ENCODE data around the gene MTFR1L.

Gene MTFR1L

DNA sequence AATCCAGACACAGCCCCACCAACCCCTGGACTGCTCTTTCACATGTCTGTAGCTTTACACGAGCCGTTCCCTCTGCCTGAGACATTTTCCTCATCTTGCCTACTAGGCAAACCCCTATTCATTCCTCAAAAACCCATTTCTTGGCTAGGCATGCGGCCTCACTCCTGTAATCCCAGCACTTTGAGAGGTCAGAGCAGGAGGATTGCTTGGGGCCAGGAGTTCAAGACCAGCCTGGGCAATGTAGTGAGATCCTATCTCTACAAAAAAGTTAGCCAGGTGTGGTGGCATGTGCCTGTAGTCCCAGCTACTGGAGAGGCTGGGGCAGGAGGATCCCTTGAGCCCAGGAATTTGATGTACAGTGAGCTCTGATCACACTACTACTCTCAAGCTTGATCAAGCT lies 44.7 kb downstream of the MTFR1L start:
- DNase-seq = no peak

DNA sequence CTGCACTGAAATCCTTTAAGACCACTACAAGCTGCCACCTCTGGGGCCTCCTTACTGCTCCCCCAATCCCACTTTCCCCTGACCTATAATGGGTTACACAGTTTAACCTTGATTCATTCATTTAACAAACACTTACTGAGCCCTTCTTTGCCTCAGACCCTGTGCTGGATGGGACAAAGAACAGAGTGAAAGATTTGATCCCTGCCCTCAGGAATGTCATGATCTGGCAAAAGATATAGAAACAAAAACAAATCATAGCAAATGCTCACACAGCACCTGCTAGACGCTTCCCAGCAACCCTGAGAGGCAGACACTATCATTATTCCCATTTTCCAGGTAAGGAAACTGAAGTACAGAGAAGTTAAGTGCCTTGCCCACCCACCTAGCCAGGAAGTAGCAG lies 46.5 kb downstream of the MTFR1L start:
- no peak for DNase-seq

DNA sequence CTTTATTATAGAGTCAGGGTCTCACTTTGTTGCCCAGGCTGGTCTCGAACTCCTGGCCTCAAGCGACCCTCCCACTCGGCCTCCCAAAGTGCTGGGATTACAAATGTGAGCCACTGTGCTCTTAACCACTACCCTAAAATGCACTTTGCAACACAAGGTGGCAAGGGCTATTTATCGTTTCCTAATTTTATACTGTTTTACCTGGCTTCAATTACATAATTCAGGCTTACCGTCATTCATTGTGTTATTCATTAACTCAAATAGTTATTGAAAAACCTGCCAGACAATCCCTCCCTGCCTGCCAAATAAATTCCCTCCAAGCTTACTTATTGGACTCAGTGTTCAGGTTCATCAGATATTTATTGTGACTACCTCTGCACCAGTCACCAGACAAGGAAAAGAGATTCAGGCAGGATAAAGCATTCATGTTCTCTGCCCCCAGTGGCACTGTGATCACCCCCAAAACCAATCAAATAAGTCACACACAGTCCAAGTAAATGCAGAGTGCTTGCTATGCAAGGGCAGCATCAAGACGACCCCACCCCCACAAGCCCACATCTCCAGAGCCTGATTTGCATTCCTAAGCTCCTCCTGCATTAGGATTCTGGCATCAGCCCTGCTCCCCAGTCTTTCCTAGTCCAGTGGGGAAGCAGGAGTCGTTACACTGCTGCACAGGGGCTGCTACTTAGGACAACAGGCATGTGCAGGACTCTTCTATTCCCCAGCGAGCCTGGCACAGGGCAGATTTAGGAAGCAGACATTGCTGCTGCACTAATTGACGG lies 47.6 kb downstream of the MTFR1L start:
- DNase-seq = no peak

DNA sequence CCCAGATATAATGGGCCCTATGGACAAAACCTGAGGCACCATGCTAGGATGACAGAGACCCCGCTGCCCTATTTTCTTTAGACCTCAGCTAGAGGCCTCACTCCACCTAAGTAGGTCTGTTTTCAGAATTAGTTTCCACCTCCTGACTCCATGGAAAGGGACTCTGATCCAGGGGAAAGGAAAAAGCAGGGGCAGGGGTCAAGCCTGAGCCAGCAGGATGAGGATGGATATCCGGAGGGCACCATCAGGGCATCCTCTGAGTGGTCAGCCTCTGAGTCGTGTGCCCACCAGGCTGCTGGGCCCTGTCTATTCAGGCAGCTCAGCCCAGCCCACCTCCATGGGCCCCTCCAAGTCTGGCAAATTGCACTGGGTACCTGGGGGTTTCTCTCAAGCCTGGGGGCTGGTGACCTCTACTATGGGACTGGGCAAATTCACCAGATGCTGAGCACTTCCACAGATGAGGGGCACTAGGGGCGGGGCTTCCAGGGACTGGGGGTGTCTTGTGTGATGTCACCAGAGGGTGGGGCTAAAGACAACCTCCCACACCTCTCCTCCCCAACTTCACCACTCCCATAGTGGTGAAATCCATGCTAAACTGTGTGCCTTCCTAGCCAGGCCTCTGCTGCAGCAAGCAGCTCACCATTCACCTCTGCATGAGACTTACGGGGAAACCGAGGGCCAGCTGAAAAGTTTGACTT lies 50.3 kb downstream of the MTFR1L start:
- no peak for DNase-seq

DNA sequence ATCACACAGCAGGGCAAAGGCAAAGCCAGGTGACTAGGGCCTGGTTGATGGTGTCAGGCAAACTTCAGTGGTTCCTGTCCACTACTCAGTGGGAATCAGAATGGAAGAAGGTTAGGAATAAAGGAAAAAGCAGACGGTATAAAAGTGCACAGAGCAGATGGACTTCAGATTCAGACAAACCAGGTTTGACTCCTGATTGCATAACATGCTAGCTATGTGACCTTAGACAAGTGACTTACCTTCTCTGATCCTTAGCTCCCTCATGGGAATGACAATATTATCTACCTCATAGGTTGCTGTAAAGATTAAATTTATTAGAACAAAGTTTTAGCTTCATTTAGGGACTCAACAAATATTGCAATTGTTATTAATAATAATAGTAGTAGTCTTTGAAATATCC lies 50.9 kb downstream of the MTFR1L start:
- no peak for DNase-seq

DNA sequence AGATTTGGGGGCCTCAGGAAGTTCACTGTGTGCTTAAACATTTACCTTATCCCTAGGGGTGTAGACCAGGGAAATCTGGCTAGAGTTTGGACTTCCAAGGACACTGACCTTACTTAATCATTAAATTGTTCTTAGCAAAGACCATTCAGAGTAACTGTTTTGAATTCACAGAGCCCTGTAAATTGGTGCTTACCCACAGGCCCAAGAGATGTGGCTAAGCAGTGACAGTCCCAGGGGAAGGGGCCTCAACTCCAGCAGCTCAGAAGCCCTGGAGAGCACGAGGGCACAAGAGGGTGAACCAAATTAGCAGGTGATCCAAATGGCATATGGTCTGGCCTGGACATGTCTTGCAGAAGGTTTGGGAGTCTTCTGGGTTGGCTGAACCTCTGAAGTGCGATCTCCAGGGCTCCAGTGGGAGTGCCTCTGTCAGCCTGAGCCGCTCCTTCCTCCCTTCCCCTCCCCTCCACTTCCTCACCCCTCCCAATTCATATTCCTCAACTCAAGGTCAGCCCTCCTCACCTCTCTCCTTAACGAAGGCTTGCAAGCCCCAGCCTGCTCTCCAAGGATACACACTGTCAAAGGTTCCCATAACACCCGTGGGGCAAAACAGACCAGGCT lies 51.4 kb downstream of the MTFR1L start:
- no peak for DNase-seq

DNA sequence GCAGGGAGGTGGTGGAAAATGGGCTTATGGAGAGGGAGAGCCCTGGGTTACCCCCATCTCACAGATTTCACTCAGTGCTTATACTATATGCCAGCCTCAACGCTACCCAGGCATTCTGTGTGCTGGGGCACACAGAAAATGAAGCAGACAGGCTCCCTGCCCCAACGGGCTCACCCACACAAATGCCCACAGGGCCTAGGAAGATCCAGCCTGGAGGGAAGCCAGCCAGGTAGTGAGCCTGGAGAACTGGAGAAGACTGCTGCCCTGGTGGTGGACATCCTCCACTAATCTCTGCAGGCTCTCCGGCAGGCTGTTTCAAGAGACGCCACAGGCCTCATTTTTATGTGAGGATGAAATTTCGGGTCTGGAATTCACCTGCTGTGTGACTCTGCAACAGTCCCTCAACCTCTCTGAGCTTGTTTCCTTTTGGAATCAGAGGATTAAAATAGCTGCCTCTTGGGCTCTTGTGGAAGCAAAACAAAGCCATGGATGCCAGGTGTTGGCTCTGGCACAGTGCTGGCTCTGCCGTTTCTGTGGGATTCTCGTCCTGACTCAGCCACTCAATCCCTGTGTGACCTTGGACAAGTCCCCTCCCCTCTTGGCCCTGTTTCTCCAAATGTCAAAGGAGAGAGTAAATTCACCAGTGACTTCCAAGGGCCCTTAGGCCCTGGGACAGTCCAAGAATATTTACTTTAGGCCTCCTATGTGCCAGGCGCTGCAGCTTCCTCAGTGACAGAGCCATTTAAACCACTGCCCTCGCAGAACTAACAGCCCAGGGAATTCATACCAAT lies 52.1 kb downstream of the MTFR1L start:
- DNase-seq = no peak

DNA sequence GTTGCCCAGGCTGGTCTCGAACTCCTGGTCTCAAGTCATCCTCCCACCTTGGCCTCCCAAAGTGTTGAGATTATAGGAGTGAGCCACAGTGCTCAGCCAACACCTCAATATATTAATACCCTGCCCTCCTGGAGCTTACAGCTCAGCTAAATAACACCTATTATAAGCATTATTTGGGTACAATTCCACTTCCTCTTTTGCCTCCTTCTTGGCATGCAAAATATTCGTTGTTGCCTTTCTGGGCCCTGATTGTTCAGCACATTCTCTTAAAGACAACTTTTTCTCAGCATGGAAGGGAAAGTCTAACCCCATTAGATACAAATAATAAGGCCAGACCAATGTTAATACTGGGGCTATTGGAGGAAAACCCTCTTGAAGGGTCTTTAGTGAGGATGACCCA lies 53.0 kb downstream of the MTFR1L start:
- no peak for DNase-seq

DNA sequence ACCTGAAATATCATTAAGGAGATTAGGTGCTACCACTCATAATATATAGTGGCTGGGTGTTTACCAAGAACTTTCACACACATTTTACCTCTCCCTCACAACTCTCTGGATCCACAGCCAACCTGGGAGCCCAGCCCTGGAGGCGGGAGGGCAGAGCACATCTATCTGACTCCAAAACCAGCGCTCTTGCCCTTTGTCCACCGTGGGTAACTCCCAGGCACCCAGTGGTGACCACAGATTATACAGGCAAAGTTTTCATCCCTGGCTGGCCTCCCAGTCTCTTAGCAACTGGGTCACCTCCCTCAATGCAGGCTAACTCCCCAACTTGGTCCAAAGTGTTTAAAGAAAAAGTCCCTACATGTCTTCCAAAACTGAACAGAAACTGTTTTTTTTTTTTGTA lies 53.4 kb downstream of the MTFR1L start:
- DNase-seq = no peak

DNA sequence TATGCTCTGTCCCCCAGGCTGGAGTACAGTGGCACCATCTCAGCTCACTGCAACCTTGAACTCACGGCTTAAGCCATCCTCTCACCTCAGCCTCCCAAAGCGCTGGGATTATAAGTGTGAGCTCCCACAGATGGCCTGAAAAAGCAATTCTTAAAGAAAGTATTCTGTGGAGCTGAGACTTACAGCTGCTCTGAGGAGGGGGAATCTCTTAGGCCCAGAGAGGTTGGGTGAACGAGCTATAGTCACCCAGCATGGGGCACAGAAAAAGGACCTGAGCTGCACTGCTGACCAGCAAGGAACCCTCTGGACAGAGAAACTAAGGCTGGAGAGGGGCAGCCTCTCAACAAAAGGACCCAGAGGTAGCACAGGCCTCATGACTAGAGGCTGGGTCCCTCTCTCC lies 54.5 kb downstream of the MTFR1L start:
- no peak for DNase-seq

DNA sequence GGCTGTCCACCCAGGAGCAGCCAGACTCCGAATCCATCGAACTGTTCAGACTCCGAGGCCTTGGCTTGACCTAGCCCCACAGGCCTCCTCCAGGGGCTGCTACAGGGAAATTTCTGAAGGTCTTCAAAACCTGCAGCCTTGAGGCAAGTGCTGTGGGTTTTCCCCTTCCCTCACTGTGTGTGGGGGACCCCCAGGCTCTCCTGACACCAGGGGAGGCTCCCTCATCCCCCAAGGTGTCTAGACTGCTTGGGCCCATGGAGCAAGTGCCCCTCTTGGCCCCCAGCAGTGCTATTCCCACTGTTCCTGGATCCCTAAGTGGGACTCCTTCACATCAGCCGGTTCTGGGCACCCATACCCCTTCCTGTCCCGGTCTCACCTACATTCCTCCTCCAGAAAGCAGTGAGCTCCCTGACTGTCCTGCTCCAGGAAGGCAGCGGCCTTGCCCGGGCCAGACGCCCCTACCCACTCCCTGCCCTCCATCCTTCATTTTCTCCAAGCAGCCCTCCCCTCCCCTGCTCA lies 54.9 kb downstream of the MTFR1L start:
- DNase-seq = no peak

DNA sequence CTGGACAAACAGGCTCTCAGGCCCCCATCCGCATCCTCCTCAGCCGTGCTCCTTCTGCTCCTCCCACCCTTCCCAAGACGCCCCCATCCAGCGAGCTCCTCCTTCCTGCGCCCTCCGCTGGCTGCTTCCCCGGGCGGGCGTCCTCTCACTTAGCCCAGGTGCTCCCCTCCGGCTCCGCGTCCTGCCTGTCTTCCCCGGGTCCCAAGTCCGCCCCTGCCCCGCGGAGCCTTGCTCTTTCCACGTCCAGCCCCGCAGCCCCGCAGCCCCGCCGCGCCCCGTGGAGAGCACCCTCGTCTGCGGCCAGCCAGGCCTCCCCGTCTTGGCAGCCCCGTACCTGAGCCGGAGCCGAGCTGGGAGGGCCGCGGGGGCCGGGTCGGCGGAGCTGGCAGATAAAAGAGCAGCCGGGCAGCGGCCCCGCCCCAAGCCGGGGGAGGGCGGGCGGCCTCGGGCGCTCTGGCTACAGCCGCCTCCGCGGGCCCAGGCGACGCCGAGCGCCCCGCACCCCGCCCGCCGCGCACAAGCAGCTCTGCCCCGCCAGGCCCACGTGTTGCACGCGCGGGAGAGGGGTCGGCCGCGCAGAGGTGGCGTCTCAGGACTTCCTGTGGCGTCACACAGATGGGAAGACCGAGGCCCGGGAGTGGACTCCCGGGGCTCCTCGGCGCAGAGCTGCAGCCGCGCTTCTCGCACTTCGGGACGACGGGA lies 55.6 kb downstream of the MTFR1L start, which contains the start of gene PAQR7:
Gene PAQR7, minus strand, starts transcription at position 555 of the 702 bp plus-strand sequence. CDS start 11,869 bp downstream, outside the sequence.
- DNase-seq = peak; percentile 55 to 64

DNA sequence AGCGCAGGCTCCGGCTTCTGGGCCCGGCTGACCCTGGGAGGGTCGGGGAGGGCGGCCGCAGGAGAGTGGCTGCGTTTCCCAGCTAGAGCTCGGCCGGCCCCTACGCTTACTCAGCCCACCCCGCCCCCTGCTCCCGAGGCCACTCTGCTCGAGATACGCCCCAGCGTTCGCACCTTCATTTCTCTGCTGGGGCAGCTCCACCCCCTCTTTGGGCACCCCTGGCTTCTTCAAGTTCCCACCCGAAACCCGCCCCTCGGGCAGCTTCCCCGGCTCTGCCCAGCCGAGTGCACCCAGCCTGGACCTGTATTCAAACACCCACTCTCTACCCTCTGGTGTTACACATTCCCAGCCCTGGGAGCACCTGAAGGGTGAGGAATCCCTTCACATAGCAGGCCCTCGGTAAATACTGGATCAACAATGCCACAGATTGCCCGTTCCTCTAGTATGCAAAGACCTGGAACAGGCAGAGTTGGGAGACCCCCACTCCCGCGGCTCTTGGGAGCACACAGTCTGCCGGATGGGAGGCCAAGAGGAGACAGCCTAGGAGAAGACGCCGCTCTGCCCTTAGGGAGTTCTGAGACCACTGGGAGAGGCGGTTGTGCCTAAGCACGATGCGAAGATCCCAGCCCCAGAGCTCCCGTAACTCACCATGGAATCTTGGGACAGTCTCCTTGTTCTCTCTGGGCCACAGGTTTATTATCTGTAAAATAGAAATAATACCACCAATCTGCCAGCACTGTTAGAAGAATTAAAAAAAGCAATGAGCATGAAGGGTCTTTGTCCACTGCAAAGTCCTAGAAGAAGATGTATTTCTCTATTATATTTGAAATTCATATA lies 56.3 kb downstream of the MTFR1L start:
- DNase-seq = peak in 1 of 2 experiments; percentile 18

DNA sequence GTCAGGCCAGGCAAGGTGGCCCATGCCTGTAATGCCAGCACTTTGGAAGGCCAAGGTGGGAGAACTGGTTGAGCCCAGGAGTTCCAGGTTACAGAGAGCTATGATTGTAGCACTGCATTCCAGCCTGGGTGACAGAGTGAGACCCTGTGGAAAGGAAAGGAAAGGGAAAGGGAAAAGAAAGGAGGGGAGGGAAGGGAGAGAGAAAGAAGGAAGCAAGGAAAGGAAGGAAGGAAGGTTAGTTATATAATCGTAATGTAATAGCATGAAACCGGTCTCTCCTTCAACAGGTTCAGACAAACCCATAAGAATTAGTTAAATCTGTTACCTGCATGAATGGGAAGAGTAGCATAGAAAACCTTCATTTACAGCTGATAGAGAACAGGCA lies 56.9 kb downstream of the MTFR1L start:
- no peak for DNase-seq

DNA sequence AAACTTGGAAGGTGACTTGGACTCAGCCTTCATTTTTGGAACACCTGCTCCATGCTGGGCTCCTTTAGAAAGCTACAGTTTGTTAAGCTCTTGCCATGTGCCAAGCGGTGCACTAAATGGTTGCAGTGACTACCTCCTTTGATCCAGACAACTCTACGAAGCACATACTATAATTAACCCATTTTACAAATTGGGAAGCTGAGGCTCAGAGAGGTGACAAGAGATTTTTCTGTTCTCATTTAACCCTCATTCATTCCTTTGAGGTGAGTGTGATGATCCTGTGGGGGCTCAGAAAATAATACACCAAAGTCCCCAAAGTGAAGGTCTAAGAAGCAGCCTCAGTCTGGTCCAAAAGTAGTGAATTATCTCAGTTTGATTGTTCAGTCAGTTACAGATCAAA lies 57.4 kb downstream of the MTFR1L start:
- no peak for DNase-seq

DNA sequence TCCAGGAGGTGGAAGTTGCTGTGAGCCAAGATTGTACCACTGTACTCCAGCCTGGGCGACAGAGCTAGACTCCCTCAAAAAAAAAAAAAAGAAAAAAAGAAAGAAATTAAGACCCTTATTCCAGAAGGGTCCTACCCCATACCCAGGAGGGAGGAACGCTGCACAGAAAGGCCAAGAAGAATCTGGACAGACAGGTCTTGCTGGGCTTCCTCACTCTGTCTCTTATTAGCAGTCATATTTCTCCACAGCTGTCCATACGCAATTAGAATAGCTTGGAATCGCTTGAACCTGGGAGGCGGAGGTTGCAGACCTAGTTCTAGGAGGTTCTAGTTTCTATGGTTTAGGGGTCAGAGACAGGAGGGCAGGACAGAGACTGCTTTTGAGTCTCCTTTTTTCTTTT lies 58.9 kb downstream of the MTFR1L start:
- DNase-seq = no peak

DNA sequence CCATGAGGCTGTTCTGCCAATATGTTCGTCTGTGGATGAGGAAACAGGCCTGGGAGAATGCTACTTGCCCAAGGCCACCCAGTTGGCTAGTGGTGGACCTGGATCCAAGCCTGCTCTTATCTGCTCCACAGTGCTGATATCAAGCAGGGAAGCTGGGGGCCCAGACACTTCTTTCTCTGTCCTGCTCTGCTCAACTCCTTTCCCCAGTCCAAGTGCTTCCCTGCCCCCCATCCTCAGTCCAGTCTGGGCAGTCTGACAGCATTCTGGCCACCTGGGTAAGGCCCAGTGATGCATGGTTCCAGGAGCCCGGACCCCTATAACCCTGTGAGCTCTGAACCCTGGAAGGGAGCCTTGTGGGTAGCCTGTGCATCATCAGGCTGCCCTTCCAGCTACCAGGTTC lies 59.9 kb downstream of the MTFR1L start:
- DNase-seq = no peak

DNA sequence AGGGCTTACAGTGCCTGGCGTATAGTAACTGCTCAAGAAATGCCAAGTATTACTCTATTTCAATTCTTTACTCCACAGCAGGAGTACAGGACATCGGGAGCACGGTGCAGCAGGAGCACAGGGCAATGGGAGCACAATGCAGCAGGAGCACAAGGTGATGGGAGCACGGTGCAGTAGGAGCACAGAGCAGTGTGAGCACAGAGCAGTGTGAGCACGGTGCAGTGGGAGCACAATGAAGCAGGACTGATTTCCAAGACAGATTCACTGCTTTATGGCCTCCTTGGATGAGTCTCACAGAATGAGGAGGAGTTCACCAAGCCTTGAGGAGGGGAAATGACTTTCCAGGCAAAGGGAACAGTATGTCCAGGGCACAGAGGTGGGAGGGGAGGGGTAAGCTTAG lies 60.8 kb downstream of the MTFR1L start:
- DNase-seq = no peak

DNA sequence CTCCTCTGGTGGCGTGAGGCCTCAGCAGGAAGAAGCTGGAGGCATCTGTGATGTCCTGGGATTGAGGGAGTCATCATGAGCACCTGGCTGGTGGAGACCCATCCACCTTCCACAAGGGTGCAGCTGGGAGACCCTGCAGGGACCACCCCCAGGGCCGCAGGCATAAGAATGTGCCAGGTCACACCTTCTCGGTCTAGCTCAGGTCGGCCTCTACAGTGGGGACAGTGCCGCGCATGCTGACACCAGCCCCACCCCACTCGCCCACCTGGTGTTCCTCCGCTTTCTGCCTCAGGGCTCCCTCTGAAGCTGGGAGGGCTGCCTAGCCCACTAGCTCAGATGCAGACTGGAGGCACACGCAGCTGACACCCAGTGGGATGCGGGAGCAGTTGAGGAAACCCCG lies 61.5 kb downstream of the MTFR1L start:
- DNase-seq = no peak

All from stimulated activated CD4-positive, alpha-beta T cell treated with anti-CD3 and anti-CD28 coated beads, Interleukin-4, amount 100 ng/mL, for 4 hours (primary cell).